ENCODE measurements around the gene BRMS1.

The BRMS1 gene

DNA sequence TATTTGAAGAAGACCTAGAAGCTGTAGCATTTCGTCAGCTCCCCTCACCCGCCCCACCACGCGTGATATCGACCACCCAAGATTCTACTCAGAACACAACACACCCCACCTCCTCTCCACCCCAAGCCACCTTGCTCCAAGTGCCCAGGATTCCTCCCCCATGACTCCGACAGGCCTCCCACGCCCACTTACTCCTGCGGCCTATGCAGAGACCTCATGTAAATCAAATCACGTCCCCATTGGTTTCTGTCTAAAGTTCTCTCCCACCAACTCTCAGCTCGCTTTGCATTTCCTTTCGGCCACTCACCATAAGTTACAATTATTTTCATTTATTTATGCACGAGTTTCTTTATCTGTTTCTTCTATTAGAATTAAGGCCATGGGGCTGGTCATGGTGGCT lies 42.2 kb downstream of the BRMS1 start:
- no peak for DNase-seq

DNA sequence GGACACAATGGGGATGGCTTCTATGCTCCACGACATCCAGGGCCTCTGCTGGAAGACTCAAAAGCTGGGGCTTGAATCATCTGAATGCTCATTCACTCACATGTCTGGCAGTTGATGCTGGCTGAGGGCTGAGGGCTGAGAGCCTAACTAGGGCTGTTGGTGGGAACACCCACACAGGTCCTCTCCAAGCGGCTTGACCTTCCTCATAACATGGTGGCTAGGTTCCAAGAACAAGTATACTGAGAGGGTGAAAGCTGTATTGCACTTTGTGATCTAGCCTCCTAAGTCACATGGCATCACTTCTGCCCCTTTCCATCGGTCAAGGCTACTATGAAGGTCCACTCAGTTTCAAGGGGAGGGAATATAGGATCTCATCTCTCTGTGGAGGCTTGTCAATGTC lies 45.7 kb downstream of the BRMS1 start:
- DNase-seq: no peak

DNA sequence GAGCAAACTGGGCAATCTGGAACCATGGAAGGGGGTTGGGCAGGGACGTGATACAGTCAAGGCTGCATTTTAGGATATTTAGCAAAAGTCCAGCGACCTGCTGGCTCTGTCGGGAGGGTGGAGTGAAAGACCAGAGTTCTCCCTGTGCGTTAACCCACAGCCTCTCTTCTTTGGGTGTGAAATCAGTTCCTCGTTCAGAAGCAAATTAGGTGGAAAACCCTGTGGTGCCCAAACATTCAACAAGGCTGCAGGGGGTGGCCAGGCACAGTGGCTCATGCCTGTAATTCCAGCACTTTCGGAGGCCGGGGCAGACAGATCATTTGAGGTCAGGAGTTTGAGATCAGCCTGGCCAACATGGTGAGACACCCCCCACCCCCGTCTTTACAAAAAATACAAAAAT lies 47.3 kb downstream of the BRMS1 start:
- DNase-seq: no peak

DNA sequence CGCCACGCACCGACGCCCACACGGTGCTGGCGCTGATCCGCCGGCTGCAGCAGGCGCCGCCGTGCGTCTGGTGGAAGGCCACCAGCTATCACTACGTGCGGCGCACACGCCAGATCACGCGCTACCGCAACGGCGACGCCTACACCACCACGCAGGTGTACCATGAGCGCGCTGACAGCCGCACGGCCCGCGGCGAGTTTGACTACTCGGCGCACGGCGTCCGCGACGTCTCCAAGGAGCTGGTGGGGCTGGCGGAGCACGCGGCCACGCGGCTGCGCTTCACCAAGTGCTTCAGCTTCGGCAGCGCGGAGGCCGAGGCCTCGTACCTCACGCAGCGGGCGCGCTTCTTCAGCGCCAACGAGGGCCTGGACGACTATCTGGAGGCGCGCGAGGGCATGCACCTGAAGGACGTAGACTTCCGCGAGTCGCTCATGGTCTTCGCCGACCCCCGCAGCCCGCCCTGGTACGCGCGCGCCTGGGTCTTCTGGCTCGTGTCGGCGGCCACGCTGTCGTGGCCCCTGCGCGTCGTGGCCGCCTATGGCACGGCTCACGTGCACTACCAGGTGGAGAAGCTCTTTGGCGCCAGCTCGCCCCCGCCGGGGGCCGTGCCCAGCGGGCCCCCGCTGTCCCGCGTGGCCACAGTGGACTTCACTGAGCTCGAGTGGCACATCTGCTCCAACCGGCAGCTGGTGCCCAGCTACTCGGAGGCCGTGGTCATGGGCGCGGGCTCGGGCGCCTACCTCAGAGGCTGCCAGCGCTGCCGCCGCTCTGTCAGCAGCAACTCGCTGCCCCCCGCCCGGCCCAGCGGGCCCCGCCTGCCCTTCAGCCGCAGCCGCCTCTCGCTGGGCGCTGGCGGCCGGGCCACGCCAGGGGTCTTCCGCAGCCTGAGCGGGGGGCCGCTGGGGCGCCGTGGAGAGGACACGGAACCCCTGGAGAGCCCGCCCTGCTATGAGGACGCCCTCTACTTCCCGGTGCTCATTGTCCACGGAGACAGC lies 50.0 kb downstream of the BRMS1 start:
- DNase-seq: no peak

DNA sequence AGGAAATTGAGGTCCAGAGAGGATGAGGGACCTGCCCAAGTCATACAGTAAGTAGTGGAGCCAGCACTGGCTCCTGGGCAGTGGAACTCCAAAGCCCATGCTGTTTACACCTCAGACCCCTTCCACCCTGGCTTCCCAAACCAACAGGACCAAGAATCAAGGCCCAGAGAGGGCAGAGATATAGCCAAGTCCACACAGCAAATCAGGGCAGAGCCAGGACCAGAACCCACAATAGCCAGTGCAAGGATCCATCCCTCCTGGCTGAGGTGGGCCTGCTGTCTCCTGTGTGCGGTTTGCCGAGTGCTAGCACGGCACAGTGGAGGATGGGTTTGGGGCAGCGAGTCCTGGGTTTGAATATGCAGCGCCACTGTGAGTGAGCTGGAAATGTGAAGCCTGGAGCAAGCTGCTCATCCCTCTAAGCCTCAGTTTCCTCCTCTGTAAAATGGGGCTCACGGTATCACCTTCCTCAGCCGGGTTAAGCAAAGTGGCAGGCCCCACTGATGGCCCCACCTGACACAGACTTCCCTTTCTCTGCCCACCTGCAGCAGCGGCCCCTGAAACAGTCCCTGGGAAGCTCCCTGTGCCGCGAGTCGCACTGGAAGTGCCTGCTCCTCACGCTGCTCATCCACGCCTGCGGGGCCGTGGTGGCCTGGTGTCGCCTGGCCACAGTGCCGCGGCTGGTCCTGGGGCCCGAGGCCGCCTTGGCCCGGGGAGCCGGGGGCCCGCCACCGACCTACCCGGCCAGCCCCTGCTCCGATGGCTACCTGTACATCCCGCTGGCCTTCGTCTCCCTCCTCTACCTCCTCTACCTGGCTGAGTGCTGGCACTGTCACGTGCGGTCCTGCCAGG lies 50.9 kb downstream of the BRMS1 start:
- no peak for DNase-seq

DNA sequence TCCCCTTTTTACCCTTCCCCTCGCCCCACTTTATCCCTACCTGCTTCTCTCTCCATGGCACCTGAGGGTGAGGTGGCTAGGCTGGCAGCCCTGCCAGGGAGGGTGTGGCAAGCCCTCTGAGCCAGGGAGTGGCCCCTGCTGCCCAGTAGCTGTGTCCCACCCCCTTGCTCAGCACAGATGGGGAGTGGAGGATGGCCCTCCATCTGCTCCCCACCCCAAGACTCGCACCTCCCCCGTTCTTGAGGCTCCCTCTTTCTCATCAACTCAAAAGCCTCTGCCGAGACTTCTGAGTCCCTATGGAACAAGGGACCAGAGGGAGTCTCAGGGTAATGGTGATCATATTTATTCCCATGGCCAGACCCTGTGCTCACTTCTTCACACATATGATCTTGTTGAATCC lies 51.6 kb downstream of the BRMS1 start:
- no peak for DNase-seq

DNA sequence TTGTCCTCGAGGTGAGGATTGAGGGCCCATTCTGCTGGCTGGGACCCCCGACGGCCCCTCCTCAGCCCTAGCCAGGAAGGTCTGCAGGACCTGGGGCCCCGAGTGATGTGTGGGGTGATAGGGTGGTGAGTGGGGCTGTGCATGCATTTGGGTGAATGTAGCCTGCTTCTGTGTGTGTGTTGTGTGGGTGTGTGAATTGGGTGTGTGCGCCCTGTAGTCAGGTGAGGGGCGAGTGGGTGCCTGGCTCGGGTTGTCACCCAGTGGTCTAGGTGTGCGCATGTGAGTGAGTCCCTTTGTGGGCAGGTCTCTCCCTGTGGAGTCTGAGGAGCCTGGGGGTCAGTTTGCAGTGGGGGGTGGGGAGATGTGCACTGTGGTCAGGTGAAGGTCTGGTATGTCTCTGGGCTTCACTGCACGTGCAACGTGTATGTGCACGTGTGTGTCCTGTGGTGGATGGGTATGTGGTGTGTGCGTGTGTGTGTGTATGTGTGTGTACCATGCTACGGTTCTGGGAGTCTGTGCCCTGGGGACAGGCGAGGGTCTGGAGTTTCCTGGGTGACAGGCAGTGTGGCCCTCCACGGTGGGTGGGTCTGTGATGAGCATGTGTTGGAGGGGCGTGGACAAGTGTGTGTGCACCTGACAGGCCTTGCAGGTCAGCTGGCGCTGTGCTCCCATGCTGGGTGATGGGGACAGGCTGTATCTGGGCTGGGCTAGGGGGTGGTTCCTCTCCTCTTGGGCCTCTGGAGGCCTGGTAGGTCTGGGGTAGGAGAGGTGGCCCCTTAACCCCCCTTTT lies 52.2 kb downstream of the BRMS1 start:
- no peak for DNase-seq

DNA sequence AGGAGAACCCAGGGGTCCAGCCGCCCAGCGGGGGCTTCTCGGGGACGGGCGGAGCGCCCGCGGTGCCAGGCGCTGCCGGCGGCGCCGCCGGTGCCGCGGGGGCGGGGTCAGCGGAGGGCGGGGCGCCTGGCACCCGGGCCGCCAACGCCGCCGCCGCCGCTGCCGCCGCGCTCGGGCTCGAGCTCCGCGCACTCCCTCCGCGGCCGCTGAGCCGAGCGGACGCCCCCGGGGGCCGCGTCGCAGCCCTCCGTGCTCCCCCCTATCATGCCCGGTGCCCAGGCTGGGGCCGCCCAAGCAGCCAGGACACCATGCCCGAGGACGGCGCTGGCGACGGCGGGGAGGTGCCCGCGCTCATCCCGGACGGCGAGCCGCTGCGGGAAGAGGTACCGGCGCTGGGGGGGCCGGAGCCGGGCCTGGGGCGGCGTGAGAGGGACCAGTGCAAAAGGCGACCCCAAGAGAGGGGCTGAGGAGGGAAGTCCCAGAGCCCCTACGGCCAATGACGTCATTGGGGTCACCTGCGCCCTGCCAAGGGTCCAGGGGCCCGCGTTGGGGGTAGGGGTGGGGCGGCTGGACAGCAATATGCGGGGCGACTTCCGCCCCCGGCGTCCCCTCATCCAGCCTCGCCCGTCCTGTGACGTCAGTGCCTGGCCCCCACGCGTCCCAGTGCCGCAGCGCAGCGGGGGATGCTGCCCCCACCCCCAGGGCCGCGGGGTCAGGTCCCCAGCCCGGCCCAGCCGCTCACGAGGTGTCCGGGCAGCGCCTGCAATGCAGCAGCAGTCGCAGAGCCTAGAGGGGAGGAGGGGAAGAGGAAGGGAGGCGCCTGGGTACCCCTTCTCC lies 53.0 kb downstream of the BRMS1 start, which contains the start of gene TMEM151A:
TSS of gene TMEM151A (plus strand) at position 189 of the 837 bp plus-strand sequence. CDS start at position 309, 120 bp downstream.
- DNase-seq: no peak

DNA sequence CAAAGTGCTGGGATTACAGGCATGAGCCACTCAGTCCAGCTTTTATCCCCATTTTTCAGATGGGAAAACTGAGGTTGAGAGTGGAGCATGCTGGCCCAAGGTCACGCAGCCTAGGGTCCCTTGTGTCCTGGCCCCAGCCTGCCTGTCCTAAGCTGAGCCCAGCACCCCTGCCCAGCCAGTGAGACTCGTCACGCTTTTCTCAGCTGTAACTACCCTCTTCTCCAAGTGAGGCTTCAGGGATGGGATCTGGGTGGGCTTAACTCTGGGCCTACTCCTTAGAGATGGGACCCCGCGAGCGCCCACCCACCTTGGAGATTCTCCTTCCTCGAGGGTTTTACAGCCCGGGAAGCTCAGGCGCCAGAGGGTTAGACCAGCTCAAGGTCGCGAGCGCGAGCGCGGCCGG lies 53.6 kb downstream of the BRMS1 start:
- DNase-seq: no peak

DNA sequence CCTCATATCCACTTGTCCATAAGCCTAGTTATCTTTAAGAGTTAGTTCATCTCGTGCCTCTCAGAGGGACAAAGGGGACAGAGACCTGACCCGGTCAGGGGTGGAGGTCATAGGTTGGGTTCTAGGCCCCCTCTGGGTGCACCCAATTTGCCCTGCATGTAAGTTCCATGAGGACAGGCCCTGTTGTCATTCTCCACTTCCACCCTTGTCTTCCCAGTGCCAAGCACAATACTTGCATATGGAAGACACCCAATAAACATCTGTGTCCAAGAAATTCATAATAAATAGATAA lies 54.6 kb downstream of the BRMS1 start:
- no peak for DNase-seq

DNA sequence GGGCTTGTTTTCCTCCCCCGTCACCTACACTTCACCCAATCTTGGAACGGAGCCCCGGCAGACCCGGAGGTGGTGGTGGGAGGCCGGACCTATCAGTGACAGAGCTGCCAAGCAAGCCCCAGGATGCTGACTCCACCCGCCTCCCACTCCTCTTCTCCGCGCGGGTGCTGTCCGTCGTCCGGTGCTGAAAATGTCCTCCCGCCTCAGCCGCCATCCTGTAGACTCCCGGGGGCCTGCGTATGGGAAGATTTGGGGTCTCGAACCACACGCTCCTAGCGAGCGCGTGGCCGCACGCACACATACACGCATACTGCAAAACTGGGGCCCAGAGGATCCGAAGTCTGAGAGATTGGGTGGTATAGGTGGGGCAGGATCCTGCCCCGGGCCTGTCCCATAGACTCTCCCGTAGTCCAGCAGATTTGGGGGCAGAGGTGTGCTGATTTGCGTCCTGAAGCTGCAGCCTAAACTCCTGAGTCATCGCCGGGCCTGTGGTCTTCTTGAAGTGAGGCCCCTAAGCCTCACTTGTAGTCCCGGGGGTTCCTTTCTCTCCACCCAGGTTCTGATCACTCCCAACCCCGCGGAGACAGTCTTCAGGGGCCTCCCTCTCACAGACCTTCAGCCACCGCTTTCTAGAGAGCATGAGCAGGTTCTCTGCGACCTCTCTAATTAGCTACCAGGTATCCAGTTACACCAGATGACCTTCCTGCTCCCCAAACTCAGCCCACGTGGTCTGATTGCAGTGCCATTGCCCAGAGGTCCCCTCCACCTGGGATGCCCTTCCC lies 55.2 kb downstream of the BRMS1 start:
- no peak for DNase-seq

DNA sequence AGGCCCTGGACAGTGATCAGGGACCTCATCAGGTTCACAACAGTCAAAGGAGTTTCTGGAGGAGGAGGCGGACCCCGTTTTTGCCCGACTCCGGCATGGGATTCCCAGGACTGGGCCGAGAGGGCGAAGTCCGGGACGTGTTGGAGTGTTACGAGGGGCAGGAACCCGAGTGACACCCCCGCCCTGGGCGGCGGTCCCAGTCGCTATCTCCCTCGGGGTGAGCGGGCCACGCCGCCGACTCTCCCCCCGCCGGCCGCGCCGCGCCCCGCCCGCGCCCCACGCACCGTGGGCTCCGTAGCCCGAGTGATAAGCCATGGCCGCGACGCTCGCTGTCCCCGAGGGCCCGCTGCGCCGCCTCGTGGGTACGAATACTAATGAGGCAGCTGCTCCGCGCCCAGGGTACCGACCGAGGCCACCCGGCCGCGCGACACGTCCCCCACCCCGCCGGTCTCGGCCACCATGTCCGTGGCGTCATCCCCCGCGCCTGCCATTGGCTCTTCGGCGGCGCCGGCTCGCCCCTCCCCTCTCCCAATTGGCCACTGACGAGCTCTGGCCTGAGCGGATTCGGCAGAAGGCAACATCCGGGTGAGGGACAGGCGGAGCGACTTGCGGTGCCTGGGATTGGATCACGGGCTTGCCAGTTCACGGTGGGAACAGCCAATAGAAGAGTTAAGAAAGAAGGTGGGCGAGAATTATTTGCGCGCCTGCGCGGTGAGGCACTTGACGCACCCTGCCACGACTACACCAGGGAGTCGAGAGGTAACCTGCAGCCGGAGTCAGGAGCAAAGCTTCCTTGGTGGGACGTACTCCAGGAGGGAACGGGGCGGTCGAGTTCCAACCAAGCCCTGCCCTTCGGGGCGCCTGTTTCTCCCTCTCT lies 56.0 kb downstream of the BRMS1 start, which contains the start of gene YIF1A:
TSS of gene YIF1A (minus strand) at position 473 of the 877 bp plus-strand sequence. CDS start at position 315, 158 bp downstream.
- peak; percentile 100 for DNase-seq

DNA sequence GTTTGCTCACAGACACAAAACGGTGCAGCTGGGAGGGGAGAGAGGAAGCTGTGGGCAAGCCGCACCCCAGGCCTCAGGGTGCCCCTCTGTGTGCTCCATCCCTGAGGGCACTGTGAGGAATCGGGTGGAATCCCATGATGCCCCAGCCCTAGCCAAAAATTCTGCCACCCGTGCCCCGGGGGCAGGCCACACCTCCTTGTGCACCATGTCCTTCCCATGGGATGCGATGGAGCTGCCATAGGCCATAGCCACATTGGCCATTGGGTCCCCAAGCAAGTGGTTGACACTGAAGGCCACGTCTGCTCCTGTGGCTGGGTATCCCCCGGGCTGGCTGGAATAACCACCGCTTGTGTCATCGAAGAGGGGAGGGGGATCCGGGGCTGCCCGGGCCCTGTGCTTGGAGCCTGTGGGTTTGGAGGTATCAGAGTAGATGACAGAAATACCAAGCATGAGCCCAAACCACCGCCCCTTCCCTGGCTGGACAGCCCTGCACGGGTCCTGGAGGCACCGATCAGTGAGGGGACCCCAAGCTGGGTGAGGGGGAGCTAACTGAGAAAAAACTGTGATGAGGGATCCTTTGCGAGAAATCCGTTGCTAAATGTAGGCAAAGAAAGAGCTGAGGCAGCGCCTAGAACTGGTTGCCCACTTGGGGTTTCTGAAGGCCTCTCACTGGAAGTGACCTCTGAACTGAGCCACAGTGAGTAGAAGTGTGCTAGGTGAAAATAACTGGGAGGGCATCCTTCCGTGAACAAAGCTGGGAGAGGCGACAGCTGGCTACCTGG lies 56.8 kb downstream of the BRMS1 start:
- peak; percentile 10 for DNase-seq

Measured in fibroblast of skin of back (primary cell).